Neural cell (in vitro differentiated cells): Measurements from ENCODE around the gene SAMM50. TPM values are rescaled to one million over a fixed set of nuclear protein-coding genes. Genes with fewer than 3 reads are reported as not detected.

Experiments
- H2AFZ ChIP-seq: fragments of 200-600, 300-800 bp; sonication (generic), shearing (Covaris generic); 2 replicates; pipeline ENCODE4 v1.6.0; 2014; ENCODE audit warnings: low read depth, mild to moderate bottlenecking, antibody characterized with exemption, low read length, moderate library complexity
- H3F3A ChIP-seq: fragments of 200-600 bp; shearing (Covaris generic); 2 replicates; pipeline ENCODE4 v1.6.1; 2016; ENCODE audit warnings: mild to moderate bottlenecking, moderate library complexity, mixed read lengths, antibody characterized with exemption, low read length; ENCODE audit not compliant: insufficient read depth, poor library complexity, severe bottlenecking
- H3K27ac ChIP-seq: fragments of 200-600, 300-800 bp; sonication (generic), shearing (Covaris generic); 2 replicates; pipeline ENCODE4 v1.5.1; 2014; ENCODE audit warnings: mild to moderate bottlenecking, low read length, moderate library complexity
- H3K27me3 ChIP-seq: fragments of 300-800, 200-600 bp; sonication (generic), shearing (Covaris generic); 2 replicates; pipeline ENCODE4 v1.6.0; 2014; ENCODE audit warnings: mild to moderate bottlenecking, low read depth, low read length, moderate library complexity; ENCODE audit not compliant: insufficient read depth
- H3K36me3 ChIP-seq: fragments of 300-800, 200-600 bp; sonication (generic), shearing (Covaris generic); 2 replicates; pipeline ENCODE4 v1.5.1; 2014; ENCODE audit warnings: mild to moderate bottlenecking, antibody characterized with exemption, low read length, moderate library complexity; ENCODE audit not compliant: insufficient read depth
- H3K4me2 ChIP-seq: fragments of 300-800, 200-600 bp; sonication (generic), shearing (Covaris generic); 2 replicates; pipeline ENCODE4 v1.6.0; 2014; ENCODE audit warnings: mild to moderate bottlenecking, low read length
- H3K4me3 ChIP-seq: fragments of 300-800, 200-600 bp; sonication (generic), shearing (Covaris generic); 2 replicates; pipeline ENCODE4 v1.5.1; 2014; ENCODE audit warnings: mild to moderate bottlenecking, low read length, moderate library complexity
- H3K79me2 ChIP-seq: fragments of 200-600 bp; shearing (Covaris generic); replicated peaks from 2 replicates; pipeline ENCODE4 v1.6.0; 2014; ENCODE audit warnings: mild to moderate bottlenecking, low read length, moderate library complexity; ENCODE audit not compliant: insufficient read depth
- H3K9ac ChIP-seq: fragments of 300-800, 200-600 bp; sonication (generic), shearing (Covaris generic); 2 replicates; pipeline ENCODE4 v1.6.1; 2016; ENCODE audit warnings: mild to moderate bottlenecking, low read length, mixed read lengths
- H3K9me2 ChIP-seq: fragments of 200-600 bp; shearing (Covaris generic); 2 replicates; pipeline ENCODE4 v1.6.1; 2016; ENCODE audit warnings: mild to moderate bottlenecking, low read length, mixed read lengths; ENCODE audit not compliant: insufficient read depth
- H3K9me3 ChIP-seq: fragments of 200-600, 300-800 bp; sonication (generic), shearing (Covaris generic); 2 replicates; pipeline ENCODE4 v1.6.1; 2016; ENCODE audit warnings: mild to moderate bottlenecking, mixed run types, low read length, moderate library complexity, mixed read lengths
- H4K20me1 ChIP-seq: fragments of 200-600 bp; shearing (Covaris generic); 2 replicates; pipeline ENCODE4 v1.6.1; 2016; ENCODE audit warnings: mild to moderate bottlenecking, mixed run types; ENCODE audit not compliant: insufficient read depth
- EP300 ChIP-seq: fragments of 450-650 bp; conservative IDR thresholded peaks from 2 replicates; pipeline ENCODE4 v1.6.1; 2014; ENCODE audit warnings: antibody characterized with exemption, mild to moderate bottlenecking, moderate library complexity; ENCODE audit not compliant: poor library complexity, severe bottlenecking
- EZH2 ChIP-seq: fragments of 200-600, 300-800 bp; shearing (Covaris generic), sonication (generic); IDR thresholded peaks from 2 replicates; pipeline ENCODE4 v1.6.1; 2014; ENCODE audit warnings: antibody characterized with exemption, low read length, borderline replicate concordance, mild to moderate bottlenecking; ENCODE audit not compliant: insufficient read depth, poor library complexity, severe bottlenecking
- MXI1 ChIP-seq: fragments of 450-650 bp; conservative IDR thresholded peaks from 2 replicates; pipeline ENCODE4 v1.6.1; 2014; ENCODE audit warnings: antibody characterized with exemption, mild to moderate bottlenecking; ENCODE audit not compliant: poor library complexity, severe bottlenecking
- POLR2AphosphoS5 ChIP-seq: IDR thresholded peaks from 2 replicates; pipeline ENCODE4 v1.6.1; 2012
- RAD21 ChIP-seq: fragments of 450-650 bp; conservative IDR thresholded peaks from 2 replicates; pipeline ENCODE4 v1.6.1; 2014; ENCODE audit warnings: antibody characterized with exemption, mild to moderate bottlenecking, moderate library complexity
- REST ChIP-seq: IDR thresholded peaks from 2 replicates; pipeline ENCODE4 v1.6.1; 2012; ENCODE audit warnings: borderline replicate concordance
- SMC3 ChIP-seq: fragments of 450-650 bp; conservative IDR thresholded peaks from 2 replicates; pipeline ENCODE4 v1.6.1; 2014; ENCODE audit warnings: antibody characterized with exemption, mild to moderate bottlenecking, moderate library complexity; ENCODE audit not compliant: poor library complexity
- TAF1 ChIP-seq: IDR thresholded peaks from 2 replicates; pipeline ENCODE4 v1.6.1; 2012; ENCODE audit warnings: low read depth
- polyA plus RNA-seq: library from polyadenylated mRNA; depleted of rRNA; stranded (reverse); fragments of >200 nt; gene quantifications from 2 replicates; pipeline ENCODE4 v1.2.3, GENCODE V29; 2014
- TF ChIP-seq, protein P1 (sequence below): fragments of 450-650 bp; IDR thresholded peaks from 2 replicates; pipeline ENCODE4 v1.5.1; 2014; ENCODE audit warnings: antibody characterized with exemption, mild to moderate bottlenecking, moderate library complexity; ENCODE audit not compliant: poor library complexity, severe bottlenecking

SAMM50 gene
- polyA plus RNA-seq, 1 donor from 2014 or later, result 38.1 TPM

- H3K9me2 ChIP-seq, result no peaks in the 10 kb centered on the region
- H2AFZ ChIP-seq, result no peak overlapping the region
- no peak overlapping the region for H3K4me2 ChIP-seq
- TF ChIP-seq EP300 (no peak), POLR2AphosphoS5 (no peak), REST (no peak), RAD21 (no peak), SMC3 (no peak), MXI1 (no peak), EZH2 (no peak), TAF1 (no peak)
- TF ChIP-seq, protein P1, sequence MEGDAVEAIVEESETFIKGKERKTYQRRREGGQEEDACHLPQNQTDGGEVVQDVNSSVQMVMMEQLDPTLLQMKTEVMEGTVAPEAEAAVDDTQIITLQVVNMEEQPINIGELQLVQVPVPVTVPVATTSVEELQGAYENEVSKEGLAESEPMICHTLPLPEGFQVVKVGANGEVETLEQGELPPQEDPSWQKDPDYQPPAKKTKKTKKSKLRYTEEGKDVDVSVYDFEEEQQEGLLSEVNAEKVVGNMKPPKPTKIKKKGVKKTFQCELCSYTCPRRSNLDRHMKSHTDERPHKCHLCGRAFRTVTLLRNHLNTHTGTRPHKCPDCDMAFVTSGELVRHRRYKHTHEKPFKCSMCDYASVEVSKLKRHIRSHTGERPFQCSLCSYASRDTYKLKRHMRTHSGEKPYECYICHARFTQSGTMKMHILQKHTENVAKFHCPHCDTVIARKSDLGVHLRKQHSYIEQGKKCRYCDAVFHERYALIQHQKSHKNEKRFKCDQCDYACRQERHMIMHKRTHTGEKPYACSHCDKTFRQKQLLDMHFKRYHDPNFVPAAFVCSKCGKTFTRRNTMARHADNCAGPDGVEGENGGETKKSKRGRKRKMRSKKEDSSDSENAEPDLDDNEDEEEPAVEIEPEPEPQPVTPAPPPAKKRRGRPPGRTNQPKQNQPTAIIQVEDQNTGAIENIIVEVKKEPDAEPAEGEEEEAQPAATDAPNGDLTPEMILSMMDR, result no peak
- no peak overlapping the region for H3K27ac ChIP-seq
- H3F3A ChIP-seq, result no peaks in the 10 kb centered on the region
- H3K4me3 ChIP-seq, result no peak overlapping the region
- no peak overlapping the region for H3K9ac ChIP-seq
- H3K9me3 ChIP-seq, result no peaks in the 10 kb centered on the region
- H3K27me3 ChIP-seq, result no peaks in the 10 kb centered on the region
- no peaks in the 10 kb centered on the region for H3K36me3 ChIP-seq
- no peaks in the 10 kb centered on the region for H4K20me1 ChIP-seq
- no peaks in the 10 kb centered on the region for H3K79me2 ChIP-seq
Observed at GRCh38 chr22:43948836-43949406, 6.3 kb upstream of the SAMM50 start.

DNA sequence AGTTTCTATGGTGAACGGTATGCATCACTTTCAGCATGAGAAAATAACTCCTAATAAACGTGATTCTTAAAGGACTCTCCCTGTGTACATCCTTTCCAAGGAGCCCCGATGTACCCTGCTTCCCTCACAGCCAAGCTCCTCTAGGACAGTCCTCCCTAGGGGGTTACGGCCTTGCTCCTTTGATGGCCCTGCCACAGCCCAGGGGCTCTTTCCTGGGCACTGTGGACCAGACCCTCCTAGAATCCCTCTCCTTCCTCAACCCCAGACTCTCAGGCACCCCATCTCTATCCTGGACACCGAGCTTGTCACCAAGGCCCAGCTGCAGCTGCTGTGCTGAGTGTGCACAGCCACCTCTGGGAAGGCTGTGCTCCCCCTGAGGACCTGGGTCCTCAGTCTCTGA is 3.9 kb upstream of the SAMM50 start:
- Histone ChIP-seq H3K36me3 (no peaks in the 10 kb centered on the region), H2AFZ (no peak overlapping the region), H3K9me3 (no peaks in the 10 kb centered on the region), H3K27me3 (no peaks in the 10 kb centered on the region), H3K27ac (no peak overlapping the region), H4K20me1 (no peaks in the 10 kb centered on the region), H3K9ac (no peak overlapping the region), H3K4me3 (no peak overlapping the region), H3K4me2 (no peak overlapping the region), H3K79me2 (peaks cover 6% of the 10 kb centered on the region), H3F3A (no peaks in the 10 kb centered on the region), H3K9me2 (no peaks in the 10 kb centered on the region)
- TF ChIP-seq, protein P1, result no peak
- TF ChIP-seq POLR2AphosphoS5 (no peak), SMC3 (no peak), MXI1 (no peak), EP300 (no peak), TAF1 (no peak), REST (no peak), RAD21 (no peak), EZH2 (no peak)
